H9 (cell line): ENCODE results near the gene ATG7. TPM values are rescaled to one million over a fixed set of nuclear protein-coding genes. Genes with fewer than 3 reads are reported as not detected.

Experiments
- DNase-seq: peaks from one replicate; pipeline ENCODE4 v3.0.0-alpha.2; 2017
- H2AFZ ChIP-seq: one replicate; pipeline ENCODE4 v1.6.1; 2013; ENCODE audit warnings: mild to moderate bottlenecking, low read length, control low read depth, moderate library complexity
- H2AK5ac ChIP-seq: 2 replicates; pipeline ENCODE4 v1.6.1; 2013; ENCODE audit warnings: low read length, control low read depth, mixed read lengths; ENCODE audit not compliant: insufficient read length
- H2BK120ac ChIP-seq: one replicate; pipeline ENCODE4 v1.6.1; 2013; ENCODE audit warnings: low read depth, mild to moderate bottlenecking, low read length, control low read depth, inconsistent platforms; ENCODE audit not compliant: poor library complexity, severe bottlenecking
- H2BK12ac ChIP-seq: 2 replicates; pipeline ENCODE4 v1.6.1; 2013; ENCODE audit warnings: low read length, control low read depth, mixed read lengths, low read depth; ENCODE audit not compliant: insufficient read length
- H2BK15ac ChIP-seq: 2 replicates; pipeline ENCODE4 v1.6.1; 2013; ENCODE audit warnings: low read depth, low read length, control low read depth
- H2BK20ac ChIP-seq: one replicate; pipeline ENCODE4 v1.6.1; 2013; ENCODE audit warnings: low read depth, mild to moderate bottlenecking, low read length, control low read depth, inconsistent platforms; ENCODE audit not compliant: poor library complexity, severe bottlenecking
- H2BK5ac ChIP-seq: 2 replicates; pipeline ENCODE4 v1.6.1; 2013; ENCODE audit warnings: low read length, control low read depth, mixed read lengths; ENCODE audit not compliant: insufficient read length
- H3K14ac ChIP-seq: 2 replicates; pipeline ENCODE4 v1.6.1; 2013; ENCODE audit warnings: low read length, control low read depth; ENCODE audit not compliant: insufficient read depth
- H3K18ac ChIP-seq: 2 replicates; pipeline ENCODE4 v1.6.1; 2013; ENCODE audit warnings: low read depth, mild to moderate bottlenecking, mixed read lengths, low read length, control low read depth; ENCODE audit not compliant: insufficient read length
- H3K23ac ChIP-seq: 2 replicates; pipeline ENCODE4 v1.6.1; 2013; ENCODE audit warnings: low read length, control low read depth, mixed read lengths, low read depth; ENCODE audit not compliant: insufficient read length
- H3K23me2 ChIP-seq: 2 replicates; pipeline ENCODE4 v1.6.1; 2013; ENCODE audit warnings: low read depth, mild to moderate bottlenecking, mixed read lengths, low read length, control low read depth; ENCODE audit not compliant: insufficient read length, poor library complexity, severe bottlenecking
- H3K27ac ChIP-seq: 2 replicates; pipeline ENCODE4 v1.5.1; 2013; ENCODE audit warnings: low read length, control low read depth, mixed read lengths, low read depth; ENCODE audit not compliant: insufficient read length
- H3K27me3 ChIP-seq: 2 replicates; pipeline ENCODE4 v1.6.1; 2013; ENCODE audit warnings: low read length, control low read depth, inconsistent platforms; ENCODE audit not compliant: insufficient read depth
- H3K4ac ChIP-seq: 2 replicates; pipeline ENCODE4 v1.6.1; 2013; ENCODE audit warnings: low read depth, mild to moderate bottlenecking, control low read depth, inconsistent platforms, low read length, moderate library complexity
- H3K4me1 ChIP-seq: 2 replicates; pipeline ENCODE4 v1.6.1; 2013; ENCODE audit warnings: low read length, control low read depth, inconsistent platforms; ENCODE audit not compliant: insufficient read depth
- H3K4me2 ChIP-seq: 2 replicates; pipeline ENCODE4 v1.6.1; 2013; ENCODE audit warnings: low read length, control low read depth, mixed read lengths; ENCODE audit not compliant: insufficient read length, insufficient read depth
- H3K56ac ChIP-seq: 2 replicates; pipeline ENCODE4 v1.6.1; 2013; ENCODE audit warnings: low read depth, mild to moderate bottlenecking, mixed read lengths, low read length, control low read depth; ENCODE audit not compliant: insufficient read length
- H3K79me1 ChIP-seq: 2 replicates; pipeline ENCODE4 v1.6.1; 2013; ENCODE audit warnings: low read depth, mild to moderate bottlenecking, moderate library complexity, low read length, control low read depth, inconsistent platforms; ENCODE audit not compliant: insufficient read depth, poor library complexity, severe bottlenecking
- H3K79me2 ChIP-seq: 2 replicates; pipeline ENCODE4 v1.6.1; 2013; ENCODE audit warnings: low read length, control low read depth, inconsistent platforms; ENCODE audit not compliant: insufficient read depth
- H3K9ac ChIP-seq: 2 replicates; pipeline ENCODE4 v1.6.1; 2013; ENCODE audit warnings: low read length, control low read depth, mixed read lengths; ENCODE audit not compliant: insufficient read length; ENCODE audit errors: extremely low read depth
- H3K9me3 ChIP-seq: one replicate; pipeline ENCODE4 v1.6.1; 2013; ENCODE audit warnings: low read depth, low read length, inconsistent platforms; ENCODE audit not compliant: control insufficient read depth
- H3T11ph ChIP-seq: one replicate; pipeline ENCODE4 v1.6.1; 2013; ENCODE audit warnings: mild to moderate bottlenecking, low read length, control low read depth, inconsistent platforms
- H4K20me1 ChIP-seq: one replicate; pipeline ENCODE4 v1.6.1; 2013; ENCODE audit not compliant: control insufficient read depth, insufficient read length, insufficient read depth
- H4K5ac ChIP-seq: 2 replicates; pipeline ENCODE4 v1.6.1; 2013; ENCODE audit warnings: low read depth, mild to moderate bottlenecking, mixed read lengths, low read length, control low read depth; ENCODE audit not compliant: insufficient read length
- H4K8ac ChIP-seq: replicated peaks from 2 replicates; pipeline ENCODE4 v1.6.1; 2013; ENCODE audit warnings: low read length, control low read depth, mixed read lengths, low read depth; ENCODE audit not compliant: insufficient read length
- H4K91ac ChIP-seq: 2 replicates; pipeline ENCODE4 v1.6.1; 2013; ENCODE audit warnings: low read depth, mild to moderate bottlenecking, moderate library complexity, mixed read lengths, low read length, control low read depth; ENCODE audit not compliant: insufficient read length
- H3K27ac Mint-ChIP-seq, 3 experiments: 2 replicates in 2 of 3; 3 replicates in 1 of 3; pipeline ENCODE4 v1.8.0; 2020 to 2021; ENCODE audit warnings: mixed read lengths in 3 of 3, mild to moderate bottlenecking in 1 of 3, moderate library complexity in 1 of 3
- H3K27me3 Mint-ChIP-seq: 2 replicates; pipeline ENCODE4 v1.8.0; 2021; ENCODE audit warnings: low read depth, mild to moderate bottlenecking, moderate library complexity, mixed read lengths
- H3K36me3 Mint-ChIP-seq, 3 experiments: 2 replicates in 2 of 3; 3 replicates in 1 of 3; pipeline ENCODE4 v1.8.0; 2020 to 2021; ENCODE audit warnings: low read depth in 3 of 3, mixed read lengths in 3 of 3; ENCODE audit not compliant: insufficient read depth in 1 of 3
- H3K4me1 Mint-ChIP-seq, 2 experiments: 2 replicates each; pipeline ENCODE4 v1.8.0; 2020; ENCODE audit warnings: mixed read lengths in 2 of 2
- H3K4me3 Mint-ChIP-seq, 2 experiments: 2 replicates in 1 of 2; 3 replicates in 1 of 2; pipeline ENCODE4 v1.8.0; 2020 to 2021; ENCODE audit warnings: mild to moderate bottlenecking in 2 of 2, mixed read lengths in 2 of 2, moderate library complexity in 1 of 2
- H3K9me3 Mint-ChIP-seq, 2 experiments: 2 replicates in 1 of 2; 3 replicates in 1 of 2; pipeline ENCODE4 v1.8.0; 2020; ENCODE audit warnings: mild to moderate bottlenecking in 2 of 2, mixed read lengths in 2 of 2, moderate library complexity in 1 of 2
- CTCF ChIP-seq: fragments of 200-600 bp; sonication (generic); conservative IDR thresholded peaks from 3 replicates; pipeline ENCODE4 v1.8.0; 2021; ENCODE audit warnings: antibody characterized with exemption, mild to moderate bottlenecking
- WGBS: extraction: QIAGEN DNeasy Blood & Tissue Kit; methylation state at CpG from one replicate; pipeline ENCODE4 v1.1.7; 2013; ENCODE audit warnings: missing lambda C conversion rate, low lambda C conversion rate, mixed read lengths; ENCODE audit not compliant: insufficient read length; ENCODE audit errors: extremely low coverage; 5-methylcytosine and 5-hydroxymethylcytosine counted together
- total RNA-seq: library from RNA; stranded (reverse); gene quantifications from 2 replicates; pipeline ENCODE4 v1.2.1, GENCODE V29; 2021

Gene ATG7
- total RNA-seq, 1 experiment from 2014 or later: 17.9 TPM

GRCh38 chr3:11384074-11384473 is 111.9 kb downstream of the ATG7 start:
- DNase-seq: no peak
- no peak overlapping the region for H2BK5ac ChIP-seq
- H3K27ac Mint-ChIP-seq: no peak overlapping the region
- H3T11ph ChIP-seq: no peak overlapping the region
- H2BK120ac ChIP-seq: no peak overlapping the region
- H3K27me3 ChIP-seq: no peaks in the 10 kb centered on the region
- H3K4ac ChIP-seq: no peak overlapping the region
- no peak overlapping the region for H4K91ac ChIP-seq
- no peak overlapping the region for H3K14ac ChIP-seq
- H3K56ac ChIP-seq: no peak overlapping the region
- no CpG with 5 or more reads among the region's 2 CpGs for WGBS
- peaks cover 16 to 19% of the 10 kb centered on the region in 2 experiments for H3K4me1 Mint-ChIP-seq
- H2BK20ac ChIP-seq: no peak overlapping the region
- no peak overlapping the region for H3K4me3 Mint-ChIP-seq
- no peak overlapping the region for H2BK12ac ChIP-seq
- no peaks in the 10 kb centered on the region for H3K23me2 ChIP-seq
- no peak overlapping the region for H3K27ac ChIP-seq
- H2AK5ac ChIP-seq: no peak overlapping the region
- H3K79me2 ChIP-seq: no peaks in the 10 kb centered on the region
- H2AFZ ChIP-seq: no peak overlapping the region
- no peak overlapping the region for H3K9ac ChIP-seq
- no peaks in the 10 kb centered on the region for H3K9me3 Mint-ChIP-seq
- H4K5ac ChIP-seq: no peak overlapping the region
- H2BK15ac ChIP-seq: no peak overlapping the region
- no peaks in the 10 kb centered on the region for H3K79me1 ChIP-seq
- H3K4me1 ChIP-seq: no peaks in the 10 kb centered on the region
- no peak for TF ChIP-seq CTCF
- no peak overlapping the region for H3K18ac ChIP-seq
- H4K8ac ChIP-seq: no peak overlapping the region
- no peaks in the 10 kb centered on the region for H3K27me3 Mint-ChIP-seq
- no peak overlapping the region for H3K4me2 ChIP-seq
- no peaks in the 10 kb centered on the region for H3K36me3 Mint-ChIP-seq
- H4K20me1 ChIP-seq: no peaks in the 10 kb centered on the region
- no peaks in the 10 kb centered on the region for H3K9me3 ChIP-seq
- H3K23ac ChIP-seq: no peak overlapping the region
